ENCODE data around the gene APMAP.
"Not testable (repeated sequence)": the region's sequence is repeated elsewhere in the genome, so short reads cannot be mapped to it uniquely, and the experiment has no call there.

Gene APMAP

DNA sequence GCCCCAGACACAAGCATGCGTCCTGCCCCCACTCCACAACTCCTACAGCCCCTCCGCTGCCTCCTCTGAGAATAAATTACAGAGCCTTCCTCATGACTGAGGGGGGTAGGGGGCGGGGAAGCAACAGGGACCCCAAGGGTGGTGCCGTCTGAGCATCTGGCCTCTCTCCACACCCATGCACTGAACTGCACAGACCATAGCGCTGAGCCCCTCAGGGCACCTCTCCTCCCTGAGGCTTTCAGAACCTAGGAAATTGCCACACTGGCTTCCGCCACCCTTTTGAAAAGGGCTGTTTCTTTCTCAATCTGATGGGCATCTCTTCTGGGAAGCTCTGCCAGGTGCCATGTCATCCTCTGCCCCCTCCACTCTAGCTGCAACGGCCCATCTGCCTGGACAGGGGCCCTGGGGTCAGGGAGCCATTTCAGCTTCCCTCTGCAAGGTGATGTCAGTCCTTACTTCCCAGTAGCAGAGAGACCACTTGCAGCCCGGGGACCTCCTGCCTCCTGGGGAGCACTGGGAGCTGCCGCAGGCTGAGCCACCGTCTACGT, 40.9 kb downstream of the APMAP start:
- DNase-seq (ENCODE audit: low spot score), result no peak

DNA sequence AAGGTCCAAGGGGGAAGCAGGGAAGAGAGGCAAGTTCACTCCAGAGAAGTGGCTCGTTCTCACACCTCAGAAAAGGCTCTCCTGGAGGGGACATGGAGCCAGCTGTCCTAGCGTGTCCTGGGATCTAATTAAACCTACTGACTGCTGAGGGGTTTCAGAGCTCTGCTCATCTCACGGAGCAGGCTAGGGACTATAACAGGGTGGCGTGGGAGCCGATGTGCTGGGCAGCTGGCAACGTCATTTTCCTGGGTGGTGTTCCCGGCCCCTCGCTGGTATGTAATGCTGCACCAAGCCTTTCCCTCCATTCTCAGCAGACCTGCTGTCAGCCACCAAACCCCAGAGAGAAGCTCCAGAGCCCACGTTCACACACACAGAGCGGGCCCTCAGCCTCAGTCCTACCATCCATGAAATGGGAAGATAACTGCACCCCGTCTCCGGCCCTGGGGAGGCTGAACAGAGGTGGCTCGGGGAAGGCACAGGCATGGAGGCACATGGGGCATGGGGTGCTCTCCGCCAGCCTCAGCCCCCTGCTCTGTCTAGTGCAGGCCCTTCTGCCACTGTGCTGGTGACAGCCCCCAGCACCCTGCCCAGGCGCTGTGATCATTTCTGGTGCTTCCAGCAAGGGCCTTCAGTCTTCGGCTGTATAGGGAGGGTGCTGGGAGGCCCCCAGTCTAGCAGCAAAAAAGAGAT, 41.6 kb downstream of the APMAP start:
- DNase-seq (ENCODE audit: low spot score), result no peak

DNA sequence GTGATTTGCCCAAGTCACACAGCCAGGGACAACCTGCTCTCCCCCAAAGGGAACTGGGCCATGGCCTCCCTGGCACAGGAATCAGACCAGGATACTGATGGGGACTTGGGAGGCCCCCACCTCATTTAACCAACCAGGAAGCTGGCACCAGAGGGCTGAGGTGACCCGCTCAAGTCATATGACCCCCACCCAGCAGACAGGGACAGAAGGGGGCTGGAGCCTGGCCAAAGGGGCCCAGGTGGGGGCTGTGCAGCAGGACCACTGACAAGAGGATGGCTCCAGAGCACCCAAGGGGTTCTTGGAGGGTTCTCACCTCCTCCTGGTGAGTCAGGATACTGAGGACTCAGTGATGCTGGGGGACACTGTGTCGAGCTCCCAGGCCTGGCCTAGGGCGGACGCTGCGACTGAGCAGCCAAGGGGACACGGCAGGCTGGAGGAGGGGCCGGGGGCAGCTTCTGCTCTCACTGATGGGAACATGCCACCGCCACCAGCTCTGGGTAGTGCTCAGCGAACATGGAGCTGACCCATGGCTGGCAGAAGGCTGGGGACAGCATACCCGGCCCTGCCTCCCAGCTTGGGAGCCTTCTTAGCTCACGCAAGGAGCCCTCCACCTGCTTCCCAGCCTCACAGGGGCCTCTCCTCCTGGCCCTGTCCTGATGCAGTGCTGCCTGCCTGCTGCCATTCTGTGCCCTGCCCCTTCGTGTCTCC, 42.3 kb downstream of the APMAP start:
- DNase-seq (ENCODE audit: low spot score), result no peak

DNA sequence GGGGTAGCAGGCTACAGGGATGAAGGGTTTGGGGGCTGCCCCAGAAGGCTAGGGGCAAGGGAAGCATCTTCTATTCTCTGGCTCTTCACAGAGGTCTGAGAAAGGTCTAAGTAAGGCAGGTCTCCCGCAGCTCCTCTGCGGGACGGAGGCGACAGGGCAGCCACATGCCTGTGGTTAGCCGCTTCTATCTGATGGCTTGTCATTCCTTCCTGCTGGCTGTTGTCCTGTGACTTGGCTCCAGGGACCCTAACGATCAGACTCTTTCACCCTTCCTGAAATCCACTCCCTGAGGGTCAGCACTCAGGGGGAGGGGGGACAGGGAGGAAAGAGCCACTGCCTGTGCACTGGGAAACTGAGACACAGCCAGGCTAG, 42.8 kb downstream of the APMAP start:
- no peak for DNase-seq (ENCODE audit: low spot score)

DNA sequence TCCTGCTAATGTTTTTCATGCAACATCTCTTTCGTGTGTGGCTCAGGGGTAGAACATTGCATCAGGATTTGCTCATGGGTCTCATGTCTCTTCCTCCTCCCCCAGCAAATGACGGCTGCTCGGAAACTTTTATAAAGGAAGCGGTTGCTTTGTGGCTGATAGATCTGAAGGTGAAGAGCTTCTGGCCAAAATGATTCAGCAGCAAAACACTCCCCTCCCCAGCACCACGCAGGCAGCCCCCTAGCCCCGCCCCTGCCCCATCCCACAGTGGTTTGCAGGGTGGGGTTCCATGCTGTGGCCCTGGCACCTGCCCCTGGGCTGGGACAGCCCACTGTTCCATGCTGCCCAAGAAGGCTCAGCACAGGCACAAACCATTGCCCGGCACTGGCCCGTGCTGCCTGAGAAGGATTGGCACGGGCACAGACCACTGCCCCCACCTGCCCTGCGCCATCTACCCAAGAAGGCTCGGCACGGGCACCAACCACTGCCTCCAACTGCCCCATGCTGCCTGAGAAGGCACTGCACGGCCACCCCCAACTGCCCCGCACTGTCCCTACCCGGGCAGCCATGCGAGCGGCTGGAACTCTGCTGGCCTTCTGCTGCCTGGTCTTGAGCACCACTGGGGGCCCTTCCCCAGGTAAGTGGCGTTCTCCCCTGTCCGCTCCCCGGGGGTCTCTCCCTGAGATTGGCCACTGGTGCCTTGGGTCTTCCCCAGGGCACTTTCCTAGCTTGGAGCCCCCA, 43.4 kb downstream of the APMAP start, which contains the start of gene CST7:
Gene CST7 (plus strand): TSS at position 331 of the 741 bp plus-strand sequence. CDS start 237 bp downstream, at position 568.
- DNase-seq (ENCODE audit: low spot score), result no peak

DNA sequence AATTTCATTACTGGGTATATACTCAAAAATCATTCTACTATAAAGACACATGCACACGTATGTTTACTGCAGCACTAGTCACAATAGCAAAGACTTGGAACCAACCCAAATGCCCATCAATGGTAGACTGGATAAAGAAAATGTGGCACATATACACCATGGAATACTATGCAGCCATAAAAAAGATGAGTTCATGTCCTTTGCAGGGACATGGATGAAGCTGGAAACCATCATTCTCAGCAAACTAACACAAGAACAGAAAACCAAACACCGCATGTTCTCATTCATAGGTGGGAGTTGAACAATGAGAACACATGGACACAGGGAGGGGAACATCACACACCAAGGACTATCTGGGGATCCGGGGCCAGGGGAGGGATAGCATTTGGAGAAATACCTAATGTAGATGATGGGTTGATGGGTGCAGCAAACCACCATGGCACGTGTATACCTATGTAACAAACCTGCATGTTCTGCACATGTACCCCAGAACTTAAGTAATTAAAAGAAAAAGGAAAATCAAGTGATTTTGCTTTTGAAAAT, 44.1 kb downstream of the APMAP start:
- DNase-seq (ENCODE audit: low spot score), result not testable (repeated sequence)

DNA sequence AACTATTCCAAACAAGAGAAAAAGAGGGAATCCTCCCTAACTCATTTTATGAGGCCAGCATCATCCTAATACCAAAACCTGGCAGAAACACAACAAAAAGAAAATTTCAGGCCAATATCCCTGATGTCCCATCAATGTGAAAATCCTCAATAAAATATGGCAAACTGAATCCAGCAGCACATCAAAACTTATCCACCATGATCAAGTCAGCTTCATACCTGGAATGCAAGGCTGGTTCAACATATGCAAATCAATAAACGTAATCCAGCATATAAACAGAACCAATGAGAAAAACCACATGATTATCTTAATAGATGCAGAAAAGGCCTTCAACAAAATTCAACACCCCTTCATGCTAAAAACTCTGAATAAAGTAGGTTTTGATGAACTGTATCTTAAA, 46.2 kb downstream of the APMAP start:
- DNase-seq (ENCODE audit: low spot score), result not testable (repeated sequence)

DNA sequence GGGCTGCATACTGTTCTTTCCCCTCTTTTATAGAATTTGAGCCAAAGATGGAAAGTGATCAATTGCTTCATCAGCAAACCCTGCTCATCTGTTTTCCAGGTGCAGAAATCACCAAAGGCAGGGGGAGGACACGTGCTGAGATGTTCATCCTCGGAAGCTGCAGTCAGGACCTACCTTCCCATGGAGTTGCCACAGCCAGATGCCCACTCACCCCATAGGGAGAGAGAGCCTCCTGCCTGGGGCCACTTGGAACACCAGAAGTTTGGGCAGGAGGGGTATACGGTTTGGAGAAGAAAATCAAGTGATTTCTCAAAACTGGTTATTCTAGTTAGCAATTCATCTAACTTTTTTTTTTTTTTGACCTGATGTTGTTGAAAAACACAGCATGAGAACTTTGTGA, 48.8 kb downstream of the APMAP start:
- no peak for DNase-seq (ENCODE audit: low spot score)

DNA sequence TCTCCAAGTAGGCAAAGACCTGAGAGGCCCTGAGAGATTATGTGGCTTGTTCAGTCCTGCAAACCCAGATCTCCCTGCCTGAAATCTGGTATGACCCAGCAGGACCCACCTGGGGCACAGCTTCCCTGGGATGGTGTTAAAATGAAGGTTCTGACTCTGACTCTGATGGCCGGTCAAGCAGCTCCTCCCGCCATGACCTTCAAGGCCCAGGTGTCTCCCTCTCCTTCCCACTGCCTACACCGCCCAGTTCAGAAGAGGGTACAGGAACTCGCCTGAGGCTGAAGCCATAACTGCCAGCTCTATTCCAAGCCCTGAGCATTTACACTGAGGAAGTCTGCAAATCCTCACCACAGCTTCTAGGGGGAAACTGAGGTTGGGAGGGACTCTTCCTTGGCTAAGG, 49.4 kb downstream of the APMAP start:
- DNase-seq (ENCODE audit: low spot score), result no peak

DNA sequence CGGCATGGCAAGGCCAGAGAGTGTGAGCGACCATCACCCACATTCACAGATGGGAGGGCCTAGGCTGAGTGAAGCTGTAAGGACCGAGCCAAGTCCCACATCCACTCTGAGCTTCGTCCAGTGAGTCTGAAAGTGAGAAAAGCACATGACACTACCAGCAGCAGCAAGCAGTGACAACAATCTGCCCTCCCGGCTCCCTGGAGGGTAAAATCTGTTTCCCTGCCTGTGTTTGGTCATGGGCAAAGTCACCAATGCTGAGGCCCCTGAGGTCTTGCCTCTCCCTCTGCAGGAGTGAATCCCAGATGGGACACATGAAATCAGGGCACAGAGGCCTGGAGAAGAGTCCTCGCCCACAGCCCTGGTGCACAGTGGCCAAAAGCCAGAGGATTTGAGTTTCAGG, 49.9 kb downstream of the APMAP start:
- DNase-seq (ENCODE audit: low spot score), result no peak

DNA sequence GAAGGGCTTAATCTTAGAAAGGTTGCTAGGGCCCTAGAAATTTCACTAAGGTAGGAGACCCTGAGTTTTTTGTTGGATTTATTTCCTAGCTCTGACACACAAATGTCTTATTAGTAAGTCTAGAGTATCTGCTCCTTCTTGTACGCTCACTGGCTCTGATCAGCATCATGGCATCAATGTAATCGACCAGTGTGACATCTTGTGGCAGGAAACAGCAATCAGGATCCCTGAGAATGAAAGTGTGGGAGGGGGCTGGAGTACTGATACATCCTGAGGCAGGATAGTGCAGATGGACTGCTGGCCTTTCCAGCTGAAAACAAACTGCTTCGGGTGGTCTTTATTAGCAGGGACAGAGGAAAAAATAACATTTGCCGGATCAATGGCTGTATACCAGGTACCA, 53.5 kb downstream of the APMAP start:
- DNase-seq (ENCODE audit: low spot score), result no peak

DNA sequence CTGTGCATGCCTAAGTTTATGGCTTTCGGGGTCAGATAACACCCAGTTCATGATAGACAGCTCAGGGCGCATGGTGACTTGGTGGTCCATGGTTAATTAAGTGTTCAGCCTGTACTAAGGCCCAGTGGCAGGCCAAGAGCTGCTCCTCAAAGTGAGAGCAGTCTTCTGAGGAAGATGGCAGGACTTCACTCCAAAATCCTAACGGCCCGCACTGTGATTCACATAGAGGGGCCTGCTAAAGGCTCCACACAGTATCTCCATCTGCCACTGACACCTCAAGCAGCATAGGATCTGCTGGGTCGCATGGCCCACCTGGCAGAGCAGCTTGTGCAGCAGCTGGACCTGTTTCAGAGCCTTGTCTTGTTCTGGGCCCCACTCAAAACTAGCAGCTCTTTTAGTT, 54.1 kb downstream of the APMAP start:
- DNase-seq (ENCODE audit: low spot score), result no peak

DNA sequence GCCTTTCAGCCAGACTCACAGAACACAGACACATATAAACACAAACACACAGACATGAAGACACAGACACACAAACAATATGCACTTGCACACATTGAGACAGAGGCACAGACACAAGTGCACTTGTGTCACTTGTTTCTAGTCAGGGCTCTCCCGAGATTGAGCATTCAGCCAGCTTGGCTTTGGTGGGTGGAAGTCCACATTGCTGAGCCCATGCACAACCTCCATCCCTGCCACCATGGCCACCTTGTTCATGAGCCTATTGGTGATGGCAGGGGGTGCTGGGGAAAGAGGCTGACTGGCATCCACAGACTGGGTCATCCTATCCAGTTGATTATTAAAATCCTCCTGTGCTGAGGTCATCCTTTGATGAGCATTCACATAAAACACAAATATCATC, 55.0 kb downstream of the APMAP start:
- DNase-seq (ENCODE audit: low spot score), result no peak

DNA sequence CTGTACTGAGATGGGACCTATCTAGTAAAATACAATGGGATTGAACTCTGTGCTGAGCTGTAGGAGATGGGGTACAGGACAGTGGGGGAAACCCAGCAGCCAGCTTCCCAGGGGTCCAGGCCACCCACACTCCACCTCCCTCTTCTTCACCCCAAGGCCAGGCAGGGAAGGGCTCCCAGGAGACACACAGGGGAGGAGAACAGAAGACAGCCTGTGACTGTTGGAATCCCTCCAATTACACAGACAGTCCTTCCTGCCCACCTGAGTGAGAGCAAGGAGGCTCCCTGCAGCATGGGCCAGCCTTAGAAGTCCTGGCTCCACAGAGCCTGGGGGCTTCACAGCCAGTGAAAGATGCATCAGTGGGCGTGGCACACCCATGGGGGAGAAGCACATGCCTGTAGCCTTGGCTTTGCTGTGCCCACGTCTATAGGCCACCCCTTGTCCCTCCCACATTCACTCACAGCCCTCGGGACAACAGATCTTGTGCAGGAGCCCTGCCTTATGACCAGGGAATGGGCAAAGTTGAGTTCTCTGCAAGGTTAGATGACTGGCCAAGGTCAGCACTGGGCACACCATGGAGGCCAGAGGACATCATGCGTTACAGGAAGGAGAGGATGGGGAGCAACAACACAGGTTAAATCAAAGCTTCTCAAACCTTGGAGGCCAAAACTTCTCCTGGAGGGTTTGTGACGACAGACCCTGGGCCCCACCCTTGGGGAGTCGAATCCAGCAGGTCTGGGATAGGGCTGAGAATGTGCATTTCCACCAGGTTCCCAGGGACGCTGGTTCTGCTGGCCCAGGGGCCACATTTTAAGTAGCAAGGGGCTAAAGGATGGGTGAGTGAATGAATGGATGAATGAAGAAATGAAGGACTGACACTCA, 55.8 kb downstream of the APMAP start:
- DNase-seq (ENCODE audit: low spot score), result no peak

DNA sequence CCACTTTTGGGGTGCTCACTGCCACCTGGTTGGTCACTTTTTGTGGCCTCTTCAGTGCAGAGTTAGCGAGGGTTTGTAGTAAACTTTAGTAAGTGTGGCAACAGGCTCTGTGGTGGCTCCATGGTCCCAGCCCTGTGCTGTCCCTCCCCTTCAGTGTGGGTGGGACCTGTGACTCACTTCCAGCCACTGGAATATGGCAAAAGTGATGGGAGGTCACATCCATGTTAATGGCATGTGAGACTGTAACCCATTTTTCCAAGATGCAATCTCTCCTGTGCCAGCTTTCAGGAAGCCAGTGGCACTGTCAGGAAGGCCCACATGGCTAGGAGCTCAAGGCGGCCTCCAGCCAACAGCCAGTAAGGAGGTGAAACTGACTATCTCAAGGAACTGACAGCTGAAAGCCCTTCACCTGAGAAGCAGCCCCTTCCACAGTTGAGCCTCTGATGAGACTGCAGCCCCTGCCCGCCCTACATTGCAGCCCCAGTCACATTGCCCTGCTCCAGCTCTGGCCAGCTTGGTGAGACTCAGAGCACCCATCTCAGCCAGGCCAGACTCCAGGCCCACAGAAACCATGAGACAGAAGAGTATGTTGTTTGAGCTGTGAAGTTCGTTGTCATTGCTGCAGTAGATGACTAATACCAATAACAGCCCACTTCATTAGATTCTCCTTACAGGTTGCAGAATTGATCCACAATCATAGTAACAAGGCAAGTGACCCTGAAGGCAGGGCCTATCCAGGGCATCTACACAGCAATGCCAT, 56.6 kb downstream of the APMAP start:
- DNase-seq (ENCODE audit: low spot score), result no peak

DNA sequence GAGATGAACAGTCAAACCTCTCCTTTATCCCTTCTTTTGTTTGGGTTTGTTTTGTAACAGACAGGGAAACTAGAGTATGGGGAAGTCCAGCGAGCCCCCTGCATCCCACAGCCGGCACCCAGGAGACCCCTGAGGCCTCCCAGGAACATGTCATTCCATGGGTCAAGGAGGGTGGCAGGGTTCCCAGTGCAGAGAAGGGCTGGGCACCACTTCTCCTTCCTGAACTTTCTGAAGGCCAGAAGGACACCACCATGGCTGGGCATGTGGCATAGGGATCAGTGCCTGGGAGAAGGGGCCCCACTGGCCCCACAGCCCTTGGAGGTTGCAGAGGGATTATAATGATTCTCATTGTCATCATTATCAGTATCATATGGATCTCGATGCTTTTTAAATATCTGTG, 57.4 kb downstream of the APMAP start:
- no peak for DNase-seq (ENCODE audit: low spot score)

DNA sequence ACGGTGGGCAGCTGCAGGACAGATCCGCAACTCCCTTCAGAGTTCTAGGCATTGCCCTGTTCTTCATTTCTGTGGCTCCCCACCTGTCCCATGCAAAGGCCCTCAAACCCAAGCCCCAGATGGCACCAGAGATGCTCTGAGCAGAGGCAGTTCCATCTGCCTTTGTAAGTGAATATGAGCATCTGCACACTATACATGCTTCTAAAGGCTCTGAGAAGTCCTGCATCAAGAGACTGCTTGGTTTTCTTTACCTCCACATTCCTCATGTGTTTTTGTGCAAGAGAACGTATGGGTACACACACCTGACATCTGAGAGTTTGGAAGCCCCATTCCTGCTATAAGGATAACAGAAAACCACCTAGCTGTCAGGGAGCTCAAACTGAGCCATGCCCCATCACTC, 57.8 kb downstream of the APMAP start:
- DNase-seq (ENCODE audit: low spot score), result no peak

DNA sequence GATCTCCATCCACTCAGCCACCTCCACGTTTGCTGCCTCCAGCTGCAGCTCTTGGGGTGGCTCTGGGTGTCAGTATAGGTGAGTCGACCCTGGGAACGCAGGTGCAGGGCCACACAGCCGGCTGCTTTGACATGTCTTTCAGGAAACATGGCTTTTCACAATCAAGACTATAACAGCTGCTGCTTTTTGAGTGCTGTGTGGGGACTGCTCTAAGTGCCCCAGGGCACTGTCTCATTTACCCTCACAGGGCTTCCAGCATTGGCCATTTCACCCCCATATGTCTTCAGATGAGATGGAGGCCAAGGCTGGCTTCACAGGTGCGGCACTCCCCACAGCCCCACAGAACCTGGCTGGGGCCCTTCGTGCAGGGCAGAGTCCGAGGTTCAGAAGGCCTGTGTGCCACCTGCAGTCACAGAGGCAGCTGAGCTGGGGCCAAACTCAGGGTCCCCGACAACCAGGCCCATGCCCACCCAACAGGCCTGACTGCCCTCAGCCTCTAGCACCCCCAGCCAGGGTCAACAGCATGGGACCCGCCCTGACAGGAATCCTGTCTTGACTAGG, 58.4 kb downstream of the APMAP start:
- no peak for DNase-seq (ENCODE audit: low spot score)

DNA sequence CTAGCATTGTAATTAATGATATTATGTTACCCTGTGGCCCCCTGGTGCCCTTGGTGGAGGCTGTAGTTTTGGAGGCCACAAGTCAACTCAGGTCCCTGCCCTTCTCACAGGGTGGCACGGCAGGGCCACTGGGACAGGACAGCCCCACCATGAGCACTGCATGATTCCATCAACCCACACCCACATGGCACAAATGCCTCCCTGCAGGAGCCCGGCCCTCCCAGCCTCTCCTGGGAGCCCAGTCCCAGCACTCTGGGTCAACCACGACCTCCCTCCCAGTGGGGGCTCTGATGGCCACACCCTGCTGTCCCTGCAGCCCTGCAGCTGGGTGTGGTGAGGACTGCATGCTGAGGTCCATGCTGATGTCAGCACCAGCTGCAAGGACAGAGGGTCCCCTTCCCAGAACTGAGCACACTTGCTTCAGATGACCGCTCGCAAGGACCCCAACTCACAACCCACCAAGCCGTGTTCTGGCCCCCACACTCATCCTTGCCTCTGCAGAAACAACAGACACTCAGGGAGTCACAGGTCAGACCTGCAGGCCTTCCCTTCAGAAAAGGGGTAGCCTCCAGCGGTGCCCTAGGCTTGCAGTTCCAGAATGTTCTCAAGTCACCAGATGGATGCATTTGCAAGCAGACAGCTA, 59.2 kb downstream of the APMAP start:
- no peak for DNase-seq (ENCODE audit: low spot score)

DNA sequence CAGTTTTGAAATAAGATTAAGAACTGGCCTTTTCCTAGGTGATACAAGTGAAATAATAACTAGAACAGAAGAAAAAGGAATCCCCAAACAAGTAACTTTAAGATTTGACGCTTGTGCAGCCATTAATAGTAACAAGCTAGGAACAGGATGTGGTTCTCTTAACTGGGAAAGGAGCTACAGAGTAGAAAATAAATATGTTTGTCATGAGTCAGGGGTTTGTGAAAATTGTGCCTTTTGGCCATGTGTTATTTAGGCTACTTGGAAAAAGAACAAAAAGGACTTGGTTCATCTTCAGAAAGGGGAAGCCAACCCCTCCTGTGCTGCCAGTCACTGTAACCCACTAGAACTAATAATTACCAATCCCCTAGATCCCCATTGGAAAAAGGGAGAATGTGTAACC, 60.7 kb downstream of the APMAP start:
- DNase-seq (ENCODE audit: low spot score), result not testable (repeated sequence)

All from hematopoietic multipotent progenitor cell treated with erythropoietin and hydrocortisone succinate and interleukin-3 and kit ligand, for 17 days (in vitro differentiated cells).